Vagina (tissue), 2 donors: Measurements from ENCODE around the gene ETS1. TPM values are rescaled to one million over a fixed set of nuclear protein-coding genes. Genes with fewer than 3 reads are reported as not detected.

ENCODE experiments used
- DNase-seq, 2 donors: peaks; one replicate each; pipeline ENCODE4 v3.0.0-alpha.2; 2017; ENCODE audit errors: extremely low spot score in 2 of 2
- H3K27ac ChIP-seq: fragments of 200-600 bp; sonication (generic); one replicate; pipeline ENCODE4 v1.5.1; 2019
- H3K27me3 ChIP-seq: fragments of 200-600 bp; sonication (generic); one replicate; pipeline ENCODE4 v1.5.1; 2019
- H3K36me3 ChIP-seq, 2 donors: fragments of 200-600 bp; sonication (generic); one replicate each; pipeline ENCODE4 v1.5.1; 2017 to 2019
- H3K4me1 ChIP-seq: fragments of 200-600 bp; sonication (generic); one replicate; pipeline ENCODE4 v1.5.1; 2019
- H3K4me3 ChIP-seq, 2 donors: fragments of 200-600 bp; sonication (generic); 1 replicate in 1 of 2; 2 replicates in 1 of 2; pipeline ENCODE4 v1.5.1; 2016 to 2019
- H3K9me3 ChIP-seq: fragments of 200-600 bp; sonication (generic); one replicate; pipeline ENCODE4 v1.5.1; 2019
- POLR2A ChIP-seq, 2 donors: fragments of 450-650 bp; IDR thresholded peaks; one replicate each; pipeline ENCODE4 v1.6.1; 2017; ENCODE audit warnings: antibody characterized with exemption in 2 of 2, mild to moderate bottlenecking in 2 of 2, moderate library complexity in 2 of 2
- POLR2AphosphoS5 ChIP-seq, 2 donors: sonication (generic); formaldehyde crosslinking; IDR thresholded peaks; one replicate each; pipeline ENCODE4 v1.9.0; 2017; ENCODE audit warnings: antibody characterized with exemption in 2 of 2, mild to moderate bottlenecking in 2 of 2, low read depth in 1 of 2; ENCODE audit not compliant: insufficient read depth in 1 of 2
- intact Hi-C: fragments of 100-400 bp; cut with DNase I; formaldehyde crosslinking; loops from one replicate; pipeline ENCODE4 v1.15.1; 2023
- total RNA-seq: library from RNA; depleted of rRNA; stranded (reverse); fragments of >200 nt; gene quantifications from one replicate; pipeline ENCODE4 v1.2.3, GENCODE V29; 2016
- TF ChIP-seq, protein P1 (sequence below), 3 experiments: fragments of 450-650 bp in 2 of 3; fragments of 200-600 bp in 1 of 3; sonication (generic) in 1 of 3; IDR thresholded peaks; one replicate each; pipeline ENCODE4 v1.5.1; 2017 to 2019; ENCODE audit warnings: antibody characterized with exemption in 3 of 3, mild to moderate bottlenecking in 2 of 3, moderate library complexity in 2 of 3

ETS1 gene
- total RNA-seq, 1 donor from 2014 or later = 51.6 TPM

DNA sequence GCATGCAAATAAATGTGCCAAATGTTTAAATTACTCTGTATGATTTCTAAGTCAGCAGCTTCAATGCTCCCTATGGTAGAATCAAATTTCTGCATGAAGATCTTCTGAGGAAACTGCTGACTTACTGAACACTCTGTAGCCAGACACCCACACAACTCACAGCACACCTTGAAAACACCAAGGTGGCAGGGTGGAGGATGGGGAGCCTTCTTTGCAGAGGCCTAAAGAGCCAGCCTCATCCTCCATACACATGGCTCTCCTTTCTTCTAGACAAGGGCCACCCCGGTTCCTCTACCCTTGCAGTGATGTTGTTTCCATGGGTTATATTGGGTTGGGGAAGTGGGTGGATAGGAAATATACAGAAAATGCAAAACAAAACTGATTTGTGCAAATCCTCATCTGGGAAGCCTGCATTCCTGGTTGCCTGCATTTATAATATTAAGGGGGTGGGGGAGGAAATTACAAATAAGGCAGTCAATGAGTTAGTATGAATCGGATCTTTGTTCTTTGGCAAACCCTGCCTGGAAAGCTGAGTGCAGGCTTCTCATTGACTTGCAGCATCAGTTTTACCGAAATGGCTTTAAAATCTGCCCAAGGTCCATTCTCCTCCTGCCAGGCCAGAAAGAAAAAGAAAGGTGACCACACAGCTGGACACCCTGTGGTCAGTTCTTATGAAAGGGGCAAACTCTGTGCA is 15.8 kb upstream of the ETS1 start:
- no peak for DNase-seq
- Histone ChIP-seq H3K4me3 (no peak overlapping the region), H3K4me1 (no peaks in the 10 kb centered on the region), H3K27me3 (no peaks in the 10 kb centered on the region), H3K9me3 (no peaks in the 10 kb centered on the region), H3K27ac (no peak overlapping the region), H3K36me3 (no peaks in the 10 kb centered on the region)
- intact Hi-C loops = no loop called here
- TF ChIP-seq POLR2AphosphoS5 (IDR thresholded peaks at IDR 0.05; ENCODE audit: insufficient read depth in 1 of 2, low read depth in 1 of 2) (no peak), POLR2A (IDR thresholded peaks at IDR 0.05) (no peak)
- TF ChIP-seq, protein P1, sequence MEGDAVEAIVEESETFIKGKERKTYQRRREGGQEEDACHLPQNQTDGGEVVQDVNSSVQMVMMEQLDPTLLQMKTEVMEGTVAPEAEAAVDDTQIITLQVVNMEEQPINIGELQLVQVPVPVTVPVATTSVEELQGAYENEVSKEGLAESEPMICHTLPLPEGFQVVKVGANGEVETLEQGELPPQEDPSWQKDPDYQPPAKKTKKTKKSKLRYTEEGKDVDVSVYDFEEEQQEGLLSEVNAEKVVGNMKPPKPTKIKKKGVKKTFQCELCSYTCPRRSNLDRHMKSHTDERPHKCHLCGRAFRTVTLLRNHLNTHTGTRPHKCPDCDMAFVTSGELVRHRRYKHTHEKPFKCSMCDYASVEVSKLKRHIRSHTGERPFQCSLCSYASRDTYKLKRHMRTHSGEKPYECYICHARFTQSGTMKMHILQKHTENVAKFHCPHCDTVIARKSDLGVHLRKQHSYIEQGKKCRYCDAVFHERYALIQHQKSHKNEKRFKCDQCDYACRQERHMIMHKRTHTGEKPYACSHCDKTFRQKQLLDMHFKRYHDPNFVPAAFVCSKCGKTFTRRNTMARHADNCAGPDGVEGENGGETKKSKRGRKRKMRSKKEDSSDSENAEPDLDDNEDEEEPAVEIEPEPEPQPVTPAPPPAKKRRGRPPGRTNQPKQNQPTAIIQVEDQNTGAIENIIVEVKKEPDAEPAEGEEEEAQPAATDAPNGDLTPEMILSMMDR (IDR thresholded peaks at IDR 0.05) = no peak

DNA sequence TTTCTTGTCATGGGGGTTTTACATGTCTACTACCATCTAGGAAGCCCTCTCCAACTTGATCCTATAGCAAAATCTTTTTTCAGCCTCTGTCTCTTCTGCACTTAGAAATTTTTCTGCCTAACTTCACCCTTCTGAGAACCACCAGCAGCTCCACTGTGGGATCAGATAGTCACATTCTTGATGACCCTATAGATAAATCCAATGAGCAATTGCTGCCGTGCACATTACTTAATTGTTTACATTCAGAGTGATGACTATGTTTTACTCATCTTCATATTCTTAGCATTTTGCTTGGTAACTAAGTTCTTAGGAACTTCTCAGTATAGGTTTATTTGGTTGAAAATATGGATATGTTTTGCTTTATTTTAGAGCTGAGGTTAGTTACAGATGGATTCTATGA is 12.4 kb upstream of the ETS1 start:
- intact Hi-C loops = no loop called here
- H3K27ac ChIP-seq = no peak overlapping the region
- no peaks in the 10 kb centered on the region for H3K4me1 ChIP-seq
- no peak for TF ChIP-seq POLR2AphosphoS5 (IDR thresholded peaks at IDR 0.05; ENCODE audit: insufficient read depth in 1 of 2, low read depth in 1 of 2)
- TF ChIP-seq, protein P1 (IDR thresholded peaks at IDR 0.05) = no peak
- no peak for TF ChIP-seq POLR2A (IDR thresholded peaks at IDR 0.05)
- H3K36me3 ChIP-seq = no peaks in the 10 kb centered on the region
- H3K27me3 ChIP-seq = no peaks in the 10 kb centered on the region
- no peaks in the 10 kb centered on the region for H3K9me3 ChIP-seq
- no peak overlapping the region for H3K4me3 ChIP-seq
- no peak for DNase-seq

DNA sequence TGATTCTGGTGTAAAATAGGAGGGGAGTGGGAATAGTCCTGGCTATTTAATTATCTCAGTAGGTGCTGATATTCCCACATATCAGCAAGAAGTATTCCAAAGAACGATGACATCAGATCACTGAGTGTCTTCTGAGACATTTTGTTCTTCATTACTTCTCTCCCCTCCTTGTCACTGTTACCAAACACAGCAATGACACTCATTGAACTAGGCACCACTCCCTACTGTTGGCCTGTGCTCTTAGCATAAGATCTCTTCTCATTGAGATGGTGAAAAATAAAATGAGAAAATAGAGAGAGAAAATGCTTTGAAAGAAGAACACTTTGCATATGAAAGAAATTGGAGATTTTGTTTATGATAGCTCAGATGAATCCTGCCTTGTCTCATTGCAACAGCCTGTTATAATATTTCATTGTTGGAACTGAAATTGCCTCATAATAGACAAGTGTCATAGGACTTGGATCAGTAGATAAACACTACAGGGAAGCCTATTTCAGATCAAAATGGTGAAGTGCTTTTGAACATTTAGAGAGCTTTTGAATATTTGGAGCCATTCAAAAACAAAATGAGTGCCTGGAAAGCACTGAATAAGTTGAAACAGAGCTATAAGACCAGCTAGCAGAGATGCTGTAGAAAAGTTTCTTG is 11.3 kb upstream of the ETS1 start:
- no peak overlapping the region for H3K27ac ChIP-seq
- H3K4me3 ChIP-seq = no peak overlapping the region
- H3K36me3 ChIP-seq = no peaks in the 10 kb centered on the region
- no peaks in the 10 kb centered on the region for H3K9me3 ChIP-seq
- DNase-seq = no peak
- H3K27me3 ChIP-seq = no peaks in the 10 kb centered on the region
- no peak for TF ChIP-seq POLR2A (IDR thresholded peaks at IDR 0.05)
- TF ChIP-seq, protein P1 (IDR thresholded peaks at IDR 0.05) = no peak
- no peak for TF ChIP-seq POLR2AphosphoS5 (IDR thresholded peaks at IDR 0.05; ENCODE audit: insufficient read depth in 1 of 2, low read depth in 1 of 2)
- intact Hi-C loops = no loop called here
- H3K4me1 ChIP-seq = no peaks in the 10 kb centered on the region

DNA sequence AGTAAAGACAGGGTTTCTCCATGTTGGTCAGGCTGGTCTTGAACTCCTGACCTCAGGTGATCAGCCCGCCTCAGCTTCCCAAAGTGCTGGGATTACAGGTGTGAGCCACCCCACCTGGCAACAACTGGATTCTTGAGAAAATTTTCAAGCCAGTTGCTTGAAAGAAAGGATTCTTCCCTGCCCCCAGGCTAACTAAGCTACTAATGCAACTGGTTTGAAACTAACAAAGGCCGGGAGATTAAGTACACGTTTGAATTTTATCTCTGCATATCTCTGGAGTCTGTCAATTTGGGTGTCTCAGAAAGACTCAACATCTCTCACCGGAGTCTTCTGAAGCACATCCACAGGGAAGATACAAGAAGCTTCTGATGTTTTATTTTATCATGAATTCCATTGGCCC is 10.7 kb upstream of the ETS1 start:
- TF ChIP-seq POLR2AphosphoS5 (IDR thresholded peaks at IDR 0.05; ENCODE audit: insufficient read depth in 1 of 2, low read depth in 1 of 2) (no peak), POLR2A (IDR thresholded peaks at IDR 0.05) (no peak)
- TF ChIP-seq, protein P1 (IDR thresholded peaks at IDR 0.05) = no peak

DNA sequence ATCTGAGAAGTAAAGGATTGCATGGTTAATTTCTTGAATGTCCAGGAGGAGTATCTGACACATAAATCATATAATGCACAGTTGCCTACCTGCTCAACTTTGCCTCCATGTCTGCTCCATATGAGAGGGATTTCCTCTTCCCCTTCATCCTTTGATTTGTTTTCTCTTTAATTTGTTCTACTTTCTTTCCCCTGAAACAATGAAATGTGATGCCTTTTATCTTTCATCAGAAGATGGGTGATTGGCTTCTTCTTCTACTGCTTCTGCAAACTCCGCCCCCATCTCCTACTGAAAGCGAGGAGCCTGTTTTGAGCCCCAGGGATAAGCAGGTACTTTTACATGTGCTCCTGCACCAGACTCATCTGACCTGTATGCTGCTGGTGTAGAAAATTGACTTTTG is 9.9 kb upstream of the ETS1 start:
- no peak overlapping the region for H3K4me3 ChIP-seq
- H3K27ac ChIP-seq = no peak overlapping the region
- H3K27me3 ChIP-seq = no peaks in the 10 kb centered on the region
- H3K4me1 ChIP-seq = no peaks in the 10 kb centered on the region
- no peaks in the 10 kb centered on the region for H3K36me3 ChIP-seq
- no peak for TF ChIP-seq POLR2AphosphoS5 (IDR thresholded peaks at IDR 0.05; ENCODE audit: insufficient read depth in 1 of 2, low read depth in 1 of 2)
- TF ChIP-seq, protein P1 (IDR thresholded peaks at IDR 0.05) = no peak
- TF ChIP-seq POLR2A (IDR thresholded peaks at IDR 0.05) = no peak
- no peaks in the 10 kb centered on the region for H3K9me3 ChIP-seq
- no peak for DNase-seq
- intact Hi-C loops = no loop called here

More for the DNA sequence above, 10.7 kb upstream of the ETS1 start:
- H3K36me3 ChIP-seq = no peaks in the 10 kb centered on the region
- no peaks in the 10 kb centered on the region for H3K9me3 ChIP-seq
- no peaks in the 10 kb centered on the region for H3K4me1 ChIP-seq
- DNase-seq = no peak
- H3K27me3 ChIP-seq = no peaks in the 10 kb centered on the region
- intact Hi-C loops = no loop called here
- no peak overlapping the region for H3K4me3 ChIP-seq
- no peak overlapping the region for H3K27ac ChIP-seq
